SK-N-MC (cell line): Measurements from ENCODE around the gene CLEC16A.

Experiments
- DNase-seq: peaks from one replicate; pipeline ENCODE4 v3.0.0-alpha.2; 2011; ENCODE audit warnings: low read depth, low spot score
- H3K27ac ChIP-seq: fragments of 200-600 bp; sonication (generic); 2 replicates; pipeline ENCODE4 v1.5.1; 2016; ENCODE audit warnings: mixed run types
- H3K36me3 ChIP-seq: fragments of 200-600 bp; sonication (generic); 2 replicates; pipeline ENCODE4 v1.6.1; 2017; ENCODE audit warnings: antibody characterized with exemption, low read length, mixed read lengths; ENCODE audit not compliant: insufficient read depth
- H3K4me3 ChIP-seq: fragments of 200-600 bp; sonication (generic); 2 replicates; pipeline ENCODE4 v1.5.1; 2016
- H3K9ac ChIP-seq: fragments of 200-600 bp; sonication (generic); 2 replicates; pipeline ENCODE4 v1.8.0; 2017; ENCODE audit warnings: mixed run types, mixed read lengths; ENCODE audit not compliant: insufficient read length
- H3K9me3 ChIP-seq: fragments of 200-600 bp; sonication (generic); 2 replicates; pipeline ENCODE4 v1.6.1; 2017; ENCODE audit warnings: low read depth, mild to moderate bottlenecking, antibody characterized with exemption, low read length, moderate library complexity, mixed read lengths
- EZH2 ChIP-seq: fragments of 200-600 bp; sonication (generic); IDR thresholded peaks from one replicate; pipeline ENCODE4 v1.6.1; 2017; ENCODE audit warnings: antibody characterized with exemption
- FOXP2 ChIP-seq: optimal IDR thresholded peaks from 2 replicates; pipeline ENCODE3; 2011; ENCODE audit warnings: mild to moderate bottlenecking, moderate library complexity; ENCODE audit not compliant: insufficient read depth; ENCODE audit errors: extremely low read length, control extremely low read depth
- POLR2AphosphoS5 ChIP-seq: IDR thresholded peaks from 2 replicates; pipeline ENCODE4 v1.6.1; 2012; ENCODE audit warnings: mild to moderate bottlenecking, low read depth, low read length, borderline replicate concordance

CLEC16A gene

DNA sequence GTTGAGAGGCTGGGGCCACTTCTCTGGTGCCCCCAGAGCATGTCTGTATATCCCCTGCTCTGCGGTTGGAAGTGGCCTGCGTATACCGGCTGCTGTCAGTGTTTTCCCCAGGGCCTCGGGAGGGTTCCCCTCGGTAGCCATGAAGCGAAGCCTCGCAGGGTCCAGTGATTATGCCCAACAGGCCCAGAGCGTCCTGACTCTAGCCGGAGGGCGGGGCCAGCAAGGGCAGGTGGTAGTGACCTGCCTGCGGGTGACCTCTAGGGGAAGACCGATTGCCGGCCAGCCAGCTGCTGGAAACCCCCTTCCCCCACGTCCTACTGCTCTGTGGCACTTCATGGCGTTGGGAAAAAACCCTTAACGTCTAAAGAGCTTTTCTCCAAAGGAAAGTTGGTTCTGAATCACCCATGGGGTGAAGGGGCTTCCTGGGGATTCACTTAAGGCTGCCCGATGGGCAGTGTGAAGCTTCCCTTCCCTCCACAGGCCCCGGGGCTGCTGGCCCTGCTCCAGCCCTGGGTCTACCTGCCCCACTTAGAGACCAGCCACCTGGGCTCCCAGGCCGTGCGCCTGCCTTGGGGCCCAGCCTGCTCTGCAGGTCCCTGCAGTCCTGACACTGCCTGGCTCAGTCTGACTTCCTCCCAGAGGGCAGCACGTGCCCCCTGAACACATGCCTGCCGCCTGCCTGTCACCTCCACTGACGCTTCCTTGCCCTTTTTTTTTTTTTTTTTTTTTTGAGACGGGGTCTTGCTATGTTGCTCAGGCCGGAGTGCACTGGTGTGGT lies 238.9 kb downstream of the CLEC16A start:
- H3K36me3 ChIP-seq: no peaks in the 10 kb centered on the region
- H3K9me3 ChIP-seq: no peaks in the 10 kb centered on the region
- H3K9ac ChIP-seq: no peak overlapping the region
- no peak for TF ChIP-seq EZH2
- no peak for TF ChIP-seq POLR2AphosphoS5
- no peak for TF ChIP-seq FOXP2
- no peak overlapping the region for H3K27ac ChIP-seq
- no peak for DNase-seq
- no peak overlapping the region for H3K4me3 ChIP-seq

DNA sequence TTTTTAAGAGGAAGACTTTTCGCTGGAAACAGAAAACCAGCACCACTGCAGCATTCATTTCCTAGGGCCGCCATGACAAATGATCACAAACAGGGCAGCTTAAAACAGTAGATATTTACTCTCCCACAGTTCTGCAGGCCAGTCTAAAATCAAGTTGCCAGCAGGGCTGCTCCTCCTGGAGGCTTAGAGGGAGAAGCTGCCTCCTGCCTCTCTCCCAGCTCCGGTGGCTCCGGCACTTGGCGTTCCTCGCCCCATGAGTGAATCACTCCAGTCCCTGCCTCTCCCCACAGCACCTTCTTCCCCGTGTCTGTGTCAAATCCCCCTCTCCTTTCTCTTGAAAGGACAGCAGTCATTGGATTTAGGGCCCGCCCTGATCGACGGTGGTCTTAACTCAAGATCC lies 239.6 kb downstream of the CLEC16A start:
- no peaks in the 10 kb centered on the region for H3K36me3 ChIP-seq
- no peak for DNase-seq
- H3K4me3 ChIP-seq: no peak overlapping the region
- no peak overlapping the region for H3K27ac ChIP-seq
- TF ChIP-seq POLR2AphosphoS5 (no peak), FOXP2 (no peak), EZH2 (no peak)
- no peaks in the 10 kb centered on the region for H3K9me3 ChIP-seq
- no peak overlapping the region for H3K9ac ChIP-seq

DNA sequence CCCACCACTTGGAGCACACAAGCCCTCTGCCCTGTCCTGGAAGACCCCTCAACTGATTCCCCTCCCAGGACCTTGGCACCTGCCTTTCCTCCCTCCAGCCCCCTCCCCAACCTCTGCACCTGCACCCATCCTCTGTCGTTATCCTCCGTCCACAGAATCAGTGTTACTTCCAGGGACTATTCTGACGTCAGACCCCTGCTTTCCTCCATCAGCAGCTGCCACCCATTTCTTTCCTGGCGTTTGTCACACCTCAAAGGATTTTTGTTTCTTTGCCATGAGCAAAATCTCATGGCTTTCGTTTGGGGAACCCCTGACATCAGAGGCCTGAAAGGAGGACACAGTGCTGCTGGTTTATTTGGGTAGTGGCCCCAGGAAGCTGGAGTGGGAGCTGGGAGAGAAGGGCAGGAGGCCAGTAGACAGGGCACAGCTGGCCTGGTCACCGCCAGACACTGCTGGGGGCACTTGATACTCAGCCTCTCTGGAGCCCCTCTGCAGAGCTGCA lies 243.2 kb downstream of the CLEC16A start:
- DNase-seq: no peak
- no peak for TF ChIP-seq EZH2
- no peak for TF ChIP-seq FOXP2
- no peak for TF ChIP-seq POLR2AphosphoS5
- H3K36me3 ChIP-seq: no peaks in the 10 kb centered on the region
- no peaks in the 10 kb centered on the region for H3K9me3 ChIP-seq
- H3K27ac ChIP-seq: no peak overlapping the region
- no peak overlapping the region for H3K4me3 ChIP-seq
- no peak overlapping the region for H3K9ac ChIP-seq

DNA sequence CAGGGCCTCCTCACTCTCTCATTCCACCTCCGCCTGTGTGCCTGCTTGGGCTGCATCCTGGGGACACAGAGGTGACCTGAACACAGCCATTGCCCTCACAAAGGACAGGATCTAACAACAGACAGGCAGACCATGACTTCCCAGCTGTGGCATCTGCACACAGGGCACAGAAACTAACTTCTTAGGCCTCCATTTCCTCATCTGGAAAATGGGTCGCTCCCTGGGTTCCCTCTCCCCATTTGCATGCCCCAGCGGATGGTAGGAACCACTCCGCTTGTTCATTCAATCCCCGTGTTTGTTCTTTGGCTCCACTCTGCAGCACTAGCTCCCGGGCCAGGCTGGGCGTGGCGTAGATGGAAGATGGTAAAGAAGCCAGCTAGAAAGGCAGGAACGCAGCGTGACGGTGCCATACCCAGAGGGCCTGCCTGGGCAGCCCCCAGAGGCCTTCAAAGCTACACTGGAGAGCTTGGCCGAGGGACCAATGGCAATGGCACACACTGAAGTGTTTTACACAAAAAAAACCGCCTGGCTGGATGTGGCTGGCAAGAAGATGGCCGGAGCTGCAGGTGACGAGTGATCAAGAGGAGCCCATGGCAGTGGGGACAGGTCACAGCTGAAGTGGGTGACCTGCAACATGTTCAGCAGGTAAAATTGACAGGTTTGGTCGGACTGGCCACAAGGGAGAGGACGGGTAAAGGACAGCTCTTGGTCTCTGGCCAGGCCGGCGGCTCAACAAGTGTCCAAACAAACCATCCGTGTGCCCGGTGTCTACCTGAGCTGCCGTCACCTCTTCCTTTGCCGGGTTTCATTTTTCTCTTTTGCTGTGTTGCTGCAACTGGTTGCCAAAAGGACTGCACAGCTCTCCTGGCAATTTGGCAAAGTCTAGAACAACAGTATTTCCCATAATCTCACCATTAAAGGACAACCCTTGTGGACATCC lies 244.7 kb downstream of the CLEC16A start:
- DNase-seq: no peak
- no peak overlapping the region for H3K9ac ChIP-seq
- no peaks in the 10 kb centered on the region for H3K36me3 ChIP-seq
- H3K4me3 ChIP-seq: no peak overlapping the region
- H3K27ac ChIP-seq: no peak overlapping the region
- H3K9me3 ChIP-seq: no peaks in the 10 kb centered on the region
- TF ChIP-seq FOXP2: no peak
- TF ChIP-seq EZH2: no peak
- no peak for TF ChIP-seq POLR2AphosphoS5

DNA sequence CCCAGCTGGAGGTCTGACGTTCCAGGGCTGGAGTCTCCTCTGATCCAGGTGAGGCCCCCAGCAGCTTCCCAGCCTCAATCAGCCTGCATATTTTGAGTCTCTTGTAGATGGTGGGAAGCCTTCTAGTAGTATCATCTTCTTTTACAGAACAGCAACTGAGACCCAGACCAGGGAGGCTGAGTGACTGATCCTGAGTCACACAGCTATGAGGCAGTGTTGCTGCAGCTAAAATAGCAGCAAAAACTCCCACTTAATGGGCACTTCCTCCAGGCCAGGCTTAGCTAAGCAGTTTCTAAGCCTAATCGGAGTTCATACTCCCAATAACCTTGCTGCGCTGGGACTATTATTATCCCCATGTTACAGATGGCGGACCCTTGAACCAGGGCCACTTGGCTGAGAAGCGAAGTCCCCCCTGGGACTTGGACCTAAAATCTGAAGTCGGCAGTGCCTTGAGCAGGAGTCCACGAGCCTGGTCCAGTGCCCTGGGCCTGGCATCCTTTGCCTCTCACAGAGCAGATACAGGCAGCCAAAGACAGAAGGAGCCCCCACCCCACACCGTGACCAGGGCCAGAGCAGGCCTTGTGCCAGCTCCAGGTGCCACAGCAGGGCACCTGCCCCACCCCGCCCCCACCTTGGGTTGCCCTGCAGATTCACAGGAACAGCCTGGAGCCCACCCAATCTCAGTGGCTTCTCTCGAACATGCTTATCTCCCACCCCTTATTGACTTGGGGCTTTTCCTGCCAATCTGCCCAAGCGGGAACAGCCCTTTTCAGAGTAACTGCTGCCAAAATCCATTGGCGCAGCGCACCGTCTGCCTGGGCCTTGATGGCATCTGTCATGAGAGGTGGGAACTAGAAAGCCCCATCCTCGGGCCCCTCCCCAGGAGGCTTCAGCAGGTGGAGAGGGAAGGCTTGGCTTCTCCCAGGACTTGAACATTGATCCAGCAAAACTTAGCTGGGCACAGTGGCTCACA lies 246.5 kb downstream of the CLEC16A start:
- H3K4me3 ChIP-seq: no peak overlapping the region
- DNase-seq: no peak
- H3K27ac ChIP-seq: no peak overlapping the region
- H3K36me3 ChIP-seq: no peaks in the 10 kb centered on the region
- no peak for TF ChIP-seq EZH2
- no peak for TF ChIP-seq POLR2AphosphoS5
- no peak for TF ChIP-seq FOXP2
- no peak overlapping the region for H3K9ac ChIP-seq
- H3K9me3 ChIP-seq: no peaks in the 10 kb centered on the region

DNA sequence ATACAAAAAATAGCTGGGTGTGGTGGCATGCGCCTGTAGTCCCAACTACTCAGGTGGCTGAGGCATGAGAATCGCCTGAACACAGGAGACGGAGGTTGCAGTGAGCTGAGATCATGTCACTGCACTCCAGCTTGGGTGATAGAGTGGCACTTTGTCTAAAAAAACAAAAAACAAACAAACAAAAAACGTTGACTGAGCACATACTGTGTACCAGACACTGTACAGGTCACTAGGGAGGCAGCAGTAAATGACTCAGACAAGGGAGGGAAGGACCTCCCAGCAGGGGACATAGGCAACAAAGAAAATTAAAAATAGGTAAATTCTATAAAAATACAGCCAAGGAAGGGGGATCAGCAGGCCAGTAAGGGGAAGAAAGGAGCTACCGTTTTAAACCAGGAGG lies 247.3 kb downstream of the CLEC16A start:
- DNase-seq: no peak
- H3K27ac ChIP-seq: no peak overlapping the region
- no peaks in the 10 kb centered on the region for H3K9me3 ChIP-seq
- no peak overlapping the region for H3K4me3 ChIP-seq
- H3K9ac ChIP-seq: no peak overlapping the region
- no peaks in the 10 kb centered on the region for H3K36me3 ChIP-seq
- TF ChIP-seq FOXP2 (no peak), EZH2 (no peak), POLR2AphosphoS5 (no peak)

DNA sequence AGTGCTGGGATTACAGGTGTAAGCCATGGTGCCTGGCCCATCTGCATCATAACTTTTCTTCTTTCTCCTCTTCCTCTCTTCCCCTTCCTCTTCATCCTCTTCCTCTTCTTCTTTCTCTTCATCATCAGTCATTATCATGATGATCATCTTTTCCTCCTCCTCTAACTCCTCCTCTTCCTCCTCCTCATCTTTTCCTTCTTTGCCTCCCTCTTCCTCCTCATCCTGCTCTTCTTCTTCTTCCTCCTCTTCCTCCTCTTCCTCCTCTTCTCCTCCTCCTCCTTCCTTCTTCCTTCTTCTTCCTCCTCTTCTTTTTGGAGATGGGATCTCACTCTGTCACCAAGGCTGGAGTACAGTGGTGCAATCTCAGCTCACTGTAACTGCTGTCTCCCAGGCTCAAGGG lies 249.1 kb downstream of the CLEC16A start:
- Histone ChIP-seq H3K9me3 (no peaks in the 10 kb centered on the region), H3K9ac (no peak overlapping the region), H3K27ac (no peak overlapping the region), H3K36me3 (no peaks in the 10 kb centered on the region), H3K4me3 (no peak overlapping the region)
- TF ChIP-seq EZH2 (no peak), FOXP2 (no peak), POLR2AphosphoS5 (no peak)
- no peak for DNase-seq

DNA sequence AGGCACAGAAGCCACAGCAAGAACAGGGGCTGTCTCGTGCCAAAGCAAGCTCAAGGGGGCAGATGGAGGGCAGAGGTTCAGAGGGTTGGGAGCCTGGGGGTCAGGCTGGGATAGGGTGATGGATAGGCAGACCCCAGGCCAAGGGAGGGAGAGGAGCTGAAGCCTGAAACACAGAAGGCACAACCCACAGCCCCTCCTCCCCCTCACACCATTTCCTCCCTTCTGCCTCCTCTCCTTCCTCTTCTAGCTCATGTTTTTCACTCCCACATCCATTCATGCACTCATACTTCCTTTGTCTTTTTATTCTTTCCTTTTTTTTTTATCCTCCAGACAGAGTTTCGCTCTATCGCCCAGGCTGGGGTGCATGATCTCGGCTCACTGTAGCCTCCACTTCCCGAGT lies 250.5 kb downstream of the CLEC16A start:
- Histone ChIP-seq H3K9me3 (no peaks in the 10 kb centered on the region), H3K36me3 (no peaks in the 10 kb centered on the region), H3K27ac (no peak overlapping the region), H3K4me3 (no peak overlapping the region), H3K9ac (no peak overlapping the region)
- DNase-seq: no peak
- TF ChIP-seq FOXP2 (no peak), POLR2AphosphoS5 (no peak), EZH2 (no peak)
